ENCODE measurements around the gene RSBN1.

RSBN1 gene

DNA sequence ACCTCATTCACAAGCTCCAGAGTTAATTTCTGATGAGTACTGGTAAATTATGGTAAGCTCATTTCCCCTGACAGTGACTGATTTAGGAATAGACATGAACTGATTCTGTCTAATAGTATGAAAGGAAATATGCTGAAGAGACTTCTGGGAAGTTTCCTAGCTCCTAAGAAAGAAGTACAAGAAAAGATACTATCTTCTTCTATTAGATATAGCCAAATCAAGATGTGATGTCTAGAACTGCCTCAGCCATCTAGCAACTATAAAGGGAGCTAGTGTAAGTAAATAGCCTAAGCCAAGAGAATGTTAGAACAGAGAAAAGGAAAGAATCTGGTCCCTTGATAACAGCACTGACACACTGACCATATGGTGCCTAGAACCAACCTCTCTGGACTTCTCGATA lies 42.2 kb downstream of the RSBN1 start:
- TF ChIP-seq, protein P1, sequence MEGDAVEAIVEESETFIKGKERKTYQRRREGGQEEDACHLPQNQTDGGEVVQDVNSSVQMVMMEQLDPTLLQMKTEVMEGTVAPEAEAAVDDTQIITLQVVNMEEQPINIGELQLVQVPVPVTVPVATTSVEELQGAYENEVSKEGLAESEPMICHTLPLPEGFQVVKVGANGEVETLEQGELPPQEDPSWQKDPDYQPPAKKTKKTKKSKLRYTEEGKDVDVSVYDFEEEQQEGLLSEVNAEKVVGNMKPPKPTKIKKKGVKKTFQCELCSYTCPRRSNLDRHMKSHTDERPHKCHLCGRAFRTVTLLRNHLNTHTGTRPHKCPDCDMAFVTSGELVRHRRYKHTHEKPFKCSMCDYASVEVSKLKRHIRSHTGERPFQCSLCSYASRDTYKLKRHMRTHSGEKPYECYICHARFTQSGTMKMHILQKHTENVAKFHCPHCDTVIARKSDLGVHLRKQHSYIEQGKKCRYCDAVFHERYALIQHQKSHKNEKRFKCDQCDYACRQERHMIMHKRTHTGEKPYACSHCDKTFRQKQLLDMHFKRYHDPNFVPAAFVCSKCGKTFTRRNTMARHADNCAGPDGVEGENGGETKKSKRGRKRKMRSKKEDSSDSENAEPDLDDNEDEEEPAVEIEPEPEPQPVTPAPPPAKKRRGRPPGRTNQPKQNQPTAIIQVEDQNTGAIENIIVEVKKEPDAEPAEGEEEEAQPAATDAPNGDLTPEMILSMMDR (IDR thresholded peaks at IDR 0.05; ENCODE audit: low read length): no peak
- no peak for TF ChIP-seq EZH2 (IDR thresholded peaks at IDR 0.05; ENCODE audit: borderline replicate concordance, low read length)
- Histone ChIP-seq H3K4me3 (ENCODE audit: low read depth, low read length, poor library complexity, severe bottlenecking) (no peak overlapping the region), H3F3A (ENCODE audit: insufficient read depth, low read length) (no peaks in the 10 kb centered on the region), H3K9me3 (ENCODE audit: low read length) (no peaks in the 10 kb centered on the region), H3K9ac (ENCODE audit: low read length) (no peak overlapping the region), H3K27ac (ENCODE audit: low read depth, low read length, poor library complexity, severe bottlenecking) (no peak overlapping the region), H3K4me1 (ENCODE audit: insufficient read depth, low read length, severe bottlenecking) (no peaks in the 10 kb centered on the region), H3K36me3 (ENCODE audit: insufficient read depth, low read length) (peaks cover 36% of the 10 kb centered on the region), H4K20me1 (ENCODE audit: insufficient read depth, low read length) (no peaks in the 10 kb centered on the region), H3K79me2 (ENCODE audit: insufficient read depth, low read length) (no peaks in the 10 kb centered on the region), H3K9me2 (ENCODE audit: low read depth, low read length) (no peaks in the 10 kb centered on the region), H3K4me2 (ENCODE audit: low read length) (no peak overlapping the region), H3K27me3 (ENCODE audit: insufficient read depth, low read length) (no peaks in the 10 kb centered on the region), H2AFZ (ENCODE audit: low read length) (no peak overlapping the region)

DNA sequence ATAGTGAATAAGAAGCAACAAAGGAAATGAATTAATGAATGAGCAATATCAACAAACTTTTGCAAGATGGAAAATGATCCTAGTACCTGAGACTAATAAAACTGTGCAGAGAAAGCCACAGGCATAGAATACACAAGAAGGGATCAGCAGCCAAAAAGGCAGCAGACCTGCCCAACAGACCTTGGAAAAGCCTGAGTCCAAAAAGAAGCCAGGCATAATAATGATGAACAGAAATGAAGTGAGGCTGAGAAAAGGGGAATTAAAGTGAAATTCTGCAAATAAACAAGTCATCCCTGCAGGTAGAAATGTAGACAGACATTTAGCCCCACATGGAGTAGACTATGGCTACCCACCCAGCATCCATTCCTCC lies 42.7 kb downstream of the RSBN1 start:
- no peaks in the 10 kb centered on the region for H3K79me2 ChIP-seq (ENCODE audit: insufficient read depth, low read length)
- no peak overlapping the region for H2AFZ ChIP-seq (ENCODE audit: low read length)
- H3F3A ChIP-seq (ENCODE audit: insufficient read depth, low read length): no peaks in the 10 kb centered on the region
- H3K4me2 ChIP-seq (ENCODE audit: low read length): no peak overlapping the region
- no peaks in the 10 kb centered on the region for H3K9me3 ChIP-seq (ENCODE audit: low read length)
- no peak overlapping the region for H3K27ac ChIP-seq (ENCODE audit: low read depth, low read length, poor library complexity, severe bottlenecking)
- no peak for TF ChIP-seq EZH2 (IDR thresholded peaks at IDR 0.05; ENCODE audit: borderline replicate concordance, low read length)
- TF ChIP-seq, protein P1 (IDR thresholded peaks at IDR 0.05; ENCODE audit: low read length): no peak
- H3K4me3 ChIP-seq (ENCODE audit: low read depth, low read length, poor library complexity, severe bottlenecking): no peak overlapping the region
- H3K9ac ChIP-seq (ENCODE audit: low read length): no peak overlapping the region
- H3K9me2 ChIP-seq (ENCODE audit: low read depth, low read length): no peaks in the 10 kb centered on the region
- no peaks in the 10 kb centered on the region for H3K4me1 ChIP-seq (ENCODE audit: insufficient read depth, low read length, severe bottlenecking)
- no peaks in the 10 kb centered on the region for H3K27me3 ChIP-seq (ENCODE audit: insufficient read depth, low read length)
- H3K36me3 ChIP-seq (ENCODE audit: insufficient read depth, low read length): peaks cover 41% of the 10 kb centered on the region
- H4K20me1 ChIP-seq (ENCODE audit: insufficient read depth, low read length): no peaks in the 10 kb centered on the region

DNA sequence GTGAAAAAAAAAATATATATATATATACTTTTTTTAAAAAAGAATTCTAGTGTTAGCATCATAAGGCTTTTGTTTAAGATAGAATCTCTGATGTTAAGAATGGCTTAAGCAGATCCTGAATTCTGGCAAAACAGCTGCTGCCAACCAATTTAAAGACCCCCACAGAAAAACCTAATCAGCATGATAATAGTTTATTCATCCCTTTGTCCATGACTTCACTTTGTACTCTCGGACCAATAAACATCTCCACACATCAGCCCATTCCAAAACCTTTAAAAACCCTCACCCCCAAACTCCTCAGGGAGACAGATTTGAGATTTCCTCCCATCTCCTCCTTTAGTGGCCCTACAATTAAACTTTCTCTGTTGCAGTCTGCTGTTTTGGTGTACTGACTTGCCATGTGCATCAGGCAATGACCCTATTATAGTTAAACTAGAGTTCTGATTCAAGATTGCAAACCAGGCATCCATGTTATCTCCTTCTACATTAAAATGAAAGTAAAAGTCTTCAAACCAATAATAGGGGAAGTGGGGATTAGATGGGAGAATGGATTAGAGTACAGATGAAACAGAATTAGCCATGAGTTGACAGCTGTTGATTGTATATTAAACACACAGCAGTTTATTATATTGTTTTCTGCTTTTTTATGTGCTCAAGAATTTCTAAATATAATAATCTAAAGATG lies 43.2 kb downstream of the RSBN1 start:
- no peak overlapping the region for H2AFZ ChIP-seq (ENCODE audit: low read length)
- H3K79me2 ChIP-seq (ENCODE audit: insufficient read depth, low read length): no peaks in the 10 kb centered on the region
- H3K9ac ChIP-seq (ENCODE audit: low read length): no peak overlapping the region
- no peaks in the 10 kb centered on the region for H3K27me3 ChIP-seq (ENCODE audit: insufficient read depth, low read length)
- H3K27ac ChIP-seq (ENCODE audit: low read depth, low read length, poor library complexity, severe bottlenecking): no peak overlapping the region
- H3K36me3 ChIP-seq (ENCODE audit: insufficient read depth, low read length): peaks cover 41% of the 10 kb centered on the region
- no peak overlapping the region for H3K4me2 ChIP-seq (ENCODE audit: low read length)
- H4K20me1 ChIP-seq (ENCODE audit: insufficient read depth, low read length): no peaks in the 10 kb centered on the region
- H3K9me2 ChIP-seq (ENCODE audit: low read depth, low read length): no peaks in the 10 kb centered on the region
- no peaks in the 10 kb centered on the region for H3F3A ChIP-seq (ENCODE audit: insufficient read depth, low read length)
- no peak for TF ChIP-seq EZH2 (IDR thresholded peaks at IDR 0.05; ENCODE audit: borderline replicate concordance, low read length)
- TF ChIP-seq, protein P1 (IDR thresholded peaks at IDR 0.05; ENCODE audit: low read length): no peak
- no peak overlapping the region for H3K4me3 ChIP-seq (ENCODE audit: low read depth, low read length, poor library complexity, severe bottlenecking)
- no peaks in the 10 kb centered on the region for H3K9me3 ChIP-seq (ENCODE audit: low read length)
- H3K4me1 ChIP-seq (ENCODE audit: insufficient read depth, low read length, severe bottlenecking): no peaks in the 10 kb centered on the region
